IMR-90 (cell line): ENCODE measurements around the gene CASKIN1. TPM values are rescaled to one million over a fixed set of nuclear protein-coding genes. Genes with fewer than 3 reads are reported as not detected.

Experiments used
- ATAC-seq: fragments of 200-7000 bp; cut with Tn5 transposase; 2 replicates; pipeline ENCODE4 v1.9.1; 2020; ENCODE audit warnings: low read depth, mild to moderate bottlenecking, moderate library complexity
- BruUV-seq: library from RNA; stranded (reverse); fragments of 400-500 nt; replicated peaks from 2 replicates; lab custom pipeline; 2021; lab: Mats Ljungman, UMichigan
- CTCF ChIA-PET: fragments of 300-600 bp; formaldehyde crosslinking; extraction: SDS; loops from one replicate; lab custom pipeline; 2021; ENCODE audit warnings: antibody characterized with exemption; lab: Yijun Ruan, JAX
- POLR2A ChIA-PET: fragments of 300-600 bp; sonication (Branson Sonifier 250); formaldehyde crosslinking; loops from one replicate; lab custom pipeline; 2022; ENCODE audit warnings: antibody characterized with exemption; ENCODE audit not compliant: unreplicated experiment; lab: Charles Lee
- DNase-seq: peaks from one replicate; pipeline ENCODE4 v3.0.0; 2013
- H2AFZ ChIP-seq: replicated peaks from 2 replicates; pipeline ENCODE3; 2013; ENCODE audit warnings: low read length, mild to moderate bottlenecking; ENCODE audit not compliant: poor library complexity
- H2AK5ac ChIP-seq: 2 replicates; pipeline ENCODE4 v1.6.1; 2013; ENCODE audit warnings: low read depth, low read length, inconsistent platforms
- H2AK9ac ChIP-seq: replicated peaks from 2 replicates; pipeline ENCODE3; 2013; ENCODE audit warnings: mild to moderate bottlenecking, low read depth, low read length, moderate library complexity; ENCODE audit not compliant: poor library complexity
- H2BK120ac ChIP-seq: 2 replicates; pipeline ENCODE4 v1.6.1; 2013; ENCODE audit warnings: low read depth, low read length, inconsistent platforms
- H2BK15ac ChIP-seq: 3 replicates; pipeline ENCODE4 v1.6.1; 2013; ENCODE audit warnings: low read depth, low read length, inconsistent platforms
- H2BK20ac ChIP-seq: 2 replicates; pipeline ENCODE4 v1.6.1; 2013; ENCODE audit warnings: low read depth, mild to moderate bottlenecking, inconsistent platforms, low read length, moderate library complexity
- H2BK5ac ChIP-seq: 2 replicates; pipeline ENCODE4 v1.6.1; 2013; ENCODE audit warnings: mild to moderate bottlenecking, low read depth, low read length, inconsistent platforms; ENCODE audit not compliant: poor library complexity, severe bottlenecking
- H3K14ac ChIP-seq: replicated peaks from 2 replicates; pipeline ENCODE4 v1.6.1; 2013; ENCODE audit warnings: low read depth, low read length, inconsistent platforms
- H3K18ac ChIP-seq: 2 replicates; pipeline ENCODE4 v1.6.1; 2013; ENCODE audit warnings: low read depth, low read length, control low read depth
- H3K23ac ChIP-seq: 2 replicates; pipeline ENCODE4 v1.6.1; 2013; ENCODE audit warnings: low read depth, low read length, inconsistent platforms
- H3K27ac ChIP-seq: 2 replicates; pipeline ENCODE4 v1.5.1; 2013; ENCODE audit warnings: mild to moderate bottlenecking, control low read depth, low read length; ENCODE audit not compliant: insufficient read depth
- H3K27me3 ChIP-seq: 2 replicates; pipeline ENCODE4 v1.6.1; 2013; ENCODE audit warnings: low read length; ENCODE audit not compliant: control insufficient read depth, insufficient read depth
- H3K36me3 ChIP-seq: 2 replicates; pipeline ENCODE4 v1.6.1; 2013; ENCODE audit warnings: low read length, mixed read lengths; ENCODE audit not compliant: control insufficient read depth, insufficient read depth
- H3K4ac ChIP-seq: 2 replicates; pipeline ENCODE4 v1.6.1; 2013; ENCODE audit warnings: low read depth, low read length, inconsistent platforms
- H3K4me1 ChIP-seq: 2 replicates; pipeline ENCODE4 v1.6.1; 2013; ENCODE audit warnings: low read length, mixed read lengths; ENCODE audit not compliant: control insufficient read depth, insufficient read depth
- H3K4me2 ChIP-seq: 2 replicates; pipeline ENCODE4 v1.6.1; 2013; ENCODE audit warnings: low read depth, mild to moderate bottlenecking, control low read depth, low read length, moderate library complexity
- H3K4me3 ChIP-seq: 2 replicates; pipeline ENCODE4 v1.5.1; 2013; ENCODE audit warnings: low read depth, mild to moderate bottlenecking, control low read depth, low read length, moderate library complexity; ENCODE audit not compliant: insufficient read depth
- H3K56ac ChIP-seq: 2 replicates; pipeline ENCODE4 v1.6.1; 2013; ENCODE audit warnings: low read length, inconsistent platforms; ENCODE audit not compliant: insufficient read depth; ENCODE audit errors: extremely low read depth
- H3K79me1 ChIP-seq, 2 experiments: 2 replicates each; pipeline ENCODE4 v1.6.1; 2013; ENCODE audit warnings: low read length in 2 of 2, inconsistent platforms in 1 of 2, low read depth in 1 of 2
- H3K9ac ChIP-seq: 2 replicates; pipeline ENCODE4 v1.6.1; 2013; ENCODE audit warnings: low read depth, low read length, control low read depth
- H3K9me1 ChIP-seq: 2 replicates; pipeline ENCODE4 v1.6.1; 2013; ENCODE audit warnings: low read length, inconsistent platforms; ENCODE audit not compliant: insufficient read depth
- H3K9me3 ChIP-seq: 2 replicates; pipeline ENCODE4 v1.6.1; 2013; ENCODE audit warnings: low read length; ENCODE audit not compliant: control insufficient read depth, insufficient read depth
- H4K20me1 ChIP-seq: 2 replicates; pipeline ENCODE4 v1.6.1; 2013; ENCODE audit warnings: low read length, inconsistent platforms; ENCODE audit not compliant: insufficient read depth
- H4K5ac ChIP-seq: 2 replicates; pipeline ENCODE4 v1.6.1; 2013; ENCODE audit warnings: mild to moderate bottlenecking, low read depth, low read length, control low read depth
- H4K8ac ChIP-seq, 2 experiments: 2 replicates each; pipeline ENCODE4 v1.6.1; 2013; ENCODE audit warnings: low read depth in 2 of 2, low read length in 2 of 2, control low read depth in 1 of 2, inconsistent platforms in 1 of 2
- H4K91ac ChIP-seq: 2 replicates; pipeline ENCODE4 v1.6.1; 2013; ENCODE audit warnings: low read depth, low read length, inconsistent platforms; ENCODE audit not compliant: insufficient read depth
- BHLHE40 ChIP-seq: fragments of 150-350 bp; IDR thresholded peaks from 2 replicates; pipeline ENCODE4 v1.6.1; 2016; ENCODE audit warnings: mild to moderate bottlenecking, low read depth, low read length
- CEBPB ChIP-seq: IDR thresholded peaks from 2 replicates; pipeline ENCODE4 v1.6.1; 2012; ENCODE audit warnings: low read depth, low read length, improper control_type of control experiment
- CHD1 ChIP-seq: IDR thresholded peaks from 2 replicates; pipeline ENCODE4 v1.6.1; 2012; ENCODE audit warnings: low read depth, low read length, improper control_type of control experiment
- CTCF ChIP-seq: conservative IDR thresholded peaks from 2 replicates; pipeline ENCODE4 v1.5.1; 2012; ENCODE audit warnings: mild to moderate bottlenecking, low read depth, low read length, improper control_type of control experiment
- ELK1 ChIP-seq: fragments of 150-350 bp; IDR thresholded peaks from 2 replicates; pipeline ENCODE4 v1.6.1; 2016; ENCODE audit warnings: low read depth, mild to moderate bottlenecking, low read length, moderate library complexity, borderline replicate concordance
- MAFK ChIP-seq: IDR thresholded peaks from 2 replicates; pipeline ENCODE4 v1.6.1; 2012; ENCODE audit warnings: low read depth, low read length, improper control_type of control experiment
- MAZ ChIP-seq: IDR thresholded peaks from 2 replicates; pipeline ENCODE4 v1.6.1; 2012; ENCODE audit warnings: low read depth, mild to moderate bottlenecking, low read length, improper control_type of control experiment, moderate library complexity, borderline replicate concordance
- MXI1 ChIP-seq: IDR thresholded peaks from 2 replicates; pipeline ENCODE4 v1.6.1; 2012; ENCODE audit warnings: low read depth, mild to moderate bottlenecking, low read length, moderate library complexity, borderline replicate concordance
- NFE2L2 ChIP-seq: fragments of 150-350 bp; IDR thresholded peaks from 2 replicates; pipeline ENCODE4 v1.6.1; 2016; ENCODE audit warnings: low read depth, mild to moderate bottlenecking, low read length
- POLR2A ChIP-seq: IDR thresholded peaks from 2 replicates; pipeline ENCODE4 v1.6.1; 2012; ENCODE audit warnings: mild to moderate bottlenecking, low read depth, low read length
- RAD21 ChIP-seq: IDR thresholded peaks from 2 replicates; pipeline ENCODE4 v1.6.1; 2012; ENCODE audit warnings: low read length, improper control_type of control experiment
- RCOR1 ChIP-seq: IDR thresholded peaks from 2 replicates; pipeline ENCODE4 v1.6.1; 2012; ENCODE audit warnings: mild to moderate bottlenecking, low read length, improper control_type of control experiment; ENCODE audit not compliant: insufficient replicate concordance
- RFX5 ChIP-seq: IDR thresholded peaks from 2 replicates; pipeline ENCODE4 v1.8.0; 2012; ENCODE audit warnings: low read depth, mild to moderate bottlenecking, low read length, moderate library complexity
- SMC3 ChIP-seq: fragments of 150-350 bp; IDR thresholded peaks from 2 replicates; pipeline ENCODE4 v1.6.1; 2016; ENCODE audit warnings: low read depth, mild to moderate bottlenecking, antibody characterized with exemption, low read length, moderate library complexity
- WGBS, 2 experiments: methylation state at CpG; one replicate each; pipeline versions ENCODE4 v1.1.5 to v1.1.7; 2013; ENCODE audit warnings: missing lambda C conversion rate in 2 of 2; ENCODE audit not compliant: insufficient read length in 1 of 2; ENCODE audit errors: extremely low coverage in 2 of 2; 5-methylcytosine and 5-hydroxymethylcytosine counted together
- dilution Hi-C: fragments of 300-500 bp; cut with HindIII; formaldehyde crosslinking; loops from one replicate; pipeline ENCODE4 v1.14.3; 2018; ENCODE audit warnings: low sequenced_read_pairs; ENCODE audit not compliant: unreplicated experiment
- in situ Hi-C: fragments of 300-500 bp; cut with MboI; formaldehyde crosslinking; loops from 3 replicates; pipeline ENCODE4 v1.14.3; 2019; ENCODE audit warnings: low sequenced_read_pairs, inconsistent platforms, mixed read lengths
- intact Hi-C: fragments of 100-400 bp; cut with micrococcal nuclease; formaldehyde crosslinking; loops from 2 replicates; pipeline ENCODE4 v1.10.0; 2022
- polyA plus RNA-seq, 3 experiments: library from polyadenylated mRNA; depleted of rRNA; stranded (reverse); fragments of >200 nt; gene quantifications; 2 replicates each; pipeline ENCODE4 v1.2.3, GENCODE V29; 2012; ENCODE audit warnings: low replicate concordance in 1 of 3
- total RNA-seq: library from RNA; depleted of rRNA; stranded (reverse); fragments of >200 nt; gene quantifications from 2 replicates; pipeline ENCODE4 v1.2.3, GENCODE V29; 2012

CASKIN1 gene
- total and polyA plus RNA-seq, 2 of the 4 experiments (the other 2 are of a cell fraction), result 0.05 TPM; not detected in 1

GRCh38 chr16:2188395-2188794 is 8.0 kb downstream of the CASKIN1 start:
- in situ Hi-C loops, result no loop called here
- ChIA-PET POLR2A (no interaction called here), CTCF (no interaction called here)
- dilution Hi-C loops, result no loop called here
- H2AK5ac ChIP-seq, result no peak overlapping the region
- 87% methylated on average over 3 of the region's 8 CpGs; no CpG with 5 or more reads in 1 of the 2 experiments for WGBS, 2 experiments
- H2AFZ ChIP-seq, result no peak overlapping the region
- no peak overlapping the region for H4K5ac ChIP-seq
- no peaks in the 10 kb centered on the region for H3K4me1 ChIP-seq
- H2AK9ac ChIP-seq, result no peak overlapping the region
- H4K91ac ChIP-seq, result no peak overlapping the region
- H3K9ac ChIP-seq, result no peak overlapping the region
- no TSS peak for BruUV-seq
- intact Hi-C loops, result no loop called here
- no peaks in the 10 kb centered on the region for H3K9me3 ChIP-seq
- no peak overlapping the region for H3K4me3 ChIP-seq
- H3K36me3 ChIP-seq, result no peaks in the 10 kb centered on the region
- ATAC-seq (no peak), DNase-seq (no peak)
- H3K56ac ChIP-seq, result no peak overlapping the region
- peaks cover 1% of the 10 kb centered on the region for H3K27me3 ChIP-seq
- H4K20me1 ChIP-seq, result no peaks in the 10 kb centered on the region
- H4K8ac ChIP-seq, result no peak overlapping the region
- H3K14ac ChIP-seq, result no peak overlapping the region
- H2BK120ac ChIP-seq, result no peak overlapping the region
- H2BK5ac ChIP-seq, result no peak overlapping the region
- H3K23ac ChIP-seq, result no peak overlapping the region
- no peak overlapping the region for H2BK15ac ChIP-seq
- peaks cover 3% of the 10 kb centered on the region; the same call in 1 of the 2 replicates for H3K9me1 ChIP-seq
- H3K27ac ChIP-seq, result no peak overlapping the region
- TF ChIP-seq MAZ (no peak), BHLHE40 (no peak), RCOR1 (no peak), ELK1 (no peak), POLR2A (no peak), RAD21 (no peak), MAFK (no peak), MXI1 (no peak), SMC3 (no peak), NFE2L2 (no peak), CTCF (no peak), RFX5 (no peak), CEBPB (no peak), CHD1 (no peak)
- no peak overlapping the region for H3K4ac ChIP-seq
- no peak overlapping the region for H3K4me2 ChIP-seq
- H3K18ac ChIP-seq, result no peak overlapping the region
- no peak overlapping the region for H2BK20ac ChIP-seq
- H3K79me1 ChIP-seq, result no peaks in the 10 kb centered on the region
